ENCODE data around the gene DLGAP1. TPM values are rescaled to one million over a fixed set of nuclear protein-coding genes. Genes with fewer than 3 reads are reported as not detected.

DLGAP1 gene
- polyA plus RNA-seq, 1 of the 3 experiments (the other 2 are of a cell fraction) = not detected

DNA sequence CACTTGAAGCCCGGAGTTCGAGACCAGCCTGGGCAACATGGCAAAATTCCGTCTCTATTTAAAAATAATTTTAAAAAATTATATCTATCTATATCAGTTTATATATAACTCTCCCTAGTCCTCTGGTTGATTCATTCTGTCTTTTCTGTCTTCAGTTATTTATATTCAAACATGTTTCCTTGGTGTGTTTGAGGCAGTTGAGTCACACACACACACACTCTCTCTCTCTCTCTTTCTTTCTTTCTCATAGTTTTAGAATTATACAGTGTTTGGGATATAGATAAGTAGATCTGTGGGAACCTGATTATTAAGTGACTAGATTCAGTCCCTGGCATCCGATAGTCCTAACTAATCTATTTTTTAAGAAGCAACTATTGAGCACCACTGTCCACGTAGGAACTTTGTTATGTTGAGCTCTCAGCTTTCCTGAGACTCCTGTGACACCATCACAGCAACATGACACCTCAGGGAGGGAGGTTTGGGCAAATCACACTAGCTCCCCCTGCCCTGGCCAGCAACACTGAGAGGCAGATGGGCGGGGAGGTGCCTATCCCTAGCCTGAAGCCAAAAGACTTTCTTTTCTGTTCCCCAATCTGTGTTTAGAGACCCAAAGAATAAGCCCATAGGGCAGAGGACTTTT is 482.7 kb downstream of the DLGAP1 start (continued):
- TF ChIP-seq, protein P1, sequence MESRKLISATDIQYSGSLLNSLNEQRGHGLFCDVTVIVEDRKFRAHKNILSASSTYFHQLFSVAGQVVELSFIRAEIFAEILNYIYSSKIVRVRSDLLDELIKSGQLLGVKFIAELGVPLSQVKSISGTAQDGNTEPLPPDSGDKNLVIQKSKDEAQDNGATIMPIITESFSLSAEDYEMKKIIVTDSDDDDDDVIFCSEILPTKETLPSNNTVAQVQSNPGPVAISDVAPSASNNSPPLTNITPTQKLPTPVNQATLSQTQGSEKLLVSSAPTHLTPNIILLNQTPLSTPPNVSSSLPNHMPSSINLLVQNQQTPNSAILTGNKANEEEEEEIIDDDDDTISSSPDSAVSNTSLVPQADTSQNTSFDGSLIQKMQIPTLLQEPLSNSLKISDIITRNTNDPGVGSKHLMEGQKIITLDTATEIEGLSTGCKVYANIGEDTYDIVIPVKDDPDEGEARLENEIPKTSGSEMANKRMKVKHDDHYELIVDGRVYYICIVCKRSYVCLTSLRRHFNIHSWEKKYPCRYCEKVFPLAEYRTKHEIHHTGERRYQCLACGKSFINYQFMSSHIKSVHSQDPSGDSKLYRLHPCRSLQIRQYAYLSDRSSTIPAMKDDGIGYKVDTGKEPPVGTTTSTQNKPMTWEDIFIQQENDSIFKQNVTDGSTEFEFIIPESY (IDR thresholded peaks at IDR 0.05; ENCODE audit: borderline replicate concordance, low read depth) = no peak
- TF ChIP-seq ELF1 (IDR thresholded peaks at IDR 0.05) (no peak), MEF2A (IDR thresholded peaks at IDR 0.05; ENCODE audit: borderline replicate concordance, low read depth) (no peak), POLR2AphosphoS5 (IDR thresholded peaks at IDR 0.05; ENCODE audit: low read depth, low read length) (no peak), TEAD4 (IDR thresholded peaks at IDR 0.05; ENCODE audit: borderline replicate concordance, insufficient read depth) (no peak)

DNA sequence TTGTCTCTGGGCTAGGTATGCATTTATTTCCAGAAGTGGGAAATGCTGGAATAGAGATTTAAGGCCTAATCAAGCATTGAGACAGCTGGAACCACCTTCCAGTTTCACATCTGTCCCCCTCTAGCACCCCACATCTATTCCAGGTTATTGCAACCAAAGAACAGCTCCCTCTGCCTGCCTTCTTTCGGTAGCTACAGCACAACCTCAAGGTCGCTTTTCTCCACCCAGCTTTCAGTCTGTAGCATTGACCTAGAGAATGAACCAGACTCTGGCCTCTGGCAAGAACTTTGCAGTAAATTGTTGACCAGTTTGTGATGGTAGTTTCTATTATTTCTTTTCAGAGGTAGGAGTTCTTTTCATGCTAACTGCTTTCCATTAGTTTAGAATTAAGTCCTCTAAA is 484.2 kb downstream of the DLGAP1 start:
- no peaks in the 10 kb centered on the region for H3K36me3 ChIP-seq (replicated peaks in 1 of 2; ENCODE audit: control insufficient read depth in 1 of 2, insufficient read depth in 2 of 2, low read length in 1 of 2)
- no peak overlapping the region for H3K27ac ChIP-seq (ENCODE audit: low read depth in 2 of 2, low read length in 1 of 2)
- TF ChIP-seq, protein P2, sequence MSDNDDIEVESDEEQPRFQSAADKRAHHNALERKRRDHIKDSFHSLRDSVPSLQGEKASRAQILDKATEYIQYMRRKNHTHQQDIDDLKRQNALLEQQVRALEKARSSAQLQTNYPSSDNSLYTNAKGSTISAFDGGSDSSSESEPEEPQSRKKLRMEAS (IDR thresholded peaks at IDR 0.05; ENCODE audit: low read depth) = no peak
- TF ChIP-seq, protein P3, sequence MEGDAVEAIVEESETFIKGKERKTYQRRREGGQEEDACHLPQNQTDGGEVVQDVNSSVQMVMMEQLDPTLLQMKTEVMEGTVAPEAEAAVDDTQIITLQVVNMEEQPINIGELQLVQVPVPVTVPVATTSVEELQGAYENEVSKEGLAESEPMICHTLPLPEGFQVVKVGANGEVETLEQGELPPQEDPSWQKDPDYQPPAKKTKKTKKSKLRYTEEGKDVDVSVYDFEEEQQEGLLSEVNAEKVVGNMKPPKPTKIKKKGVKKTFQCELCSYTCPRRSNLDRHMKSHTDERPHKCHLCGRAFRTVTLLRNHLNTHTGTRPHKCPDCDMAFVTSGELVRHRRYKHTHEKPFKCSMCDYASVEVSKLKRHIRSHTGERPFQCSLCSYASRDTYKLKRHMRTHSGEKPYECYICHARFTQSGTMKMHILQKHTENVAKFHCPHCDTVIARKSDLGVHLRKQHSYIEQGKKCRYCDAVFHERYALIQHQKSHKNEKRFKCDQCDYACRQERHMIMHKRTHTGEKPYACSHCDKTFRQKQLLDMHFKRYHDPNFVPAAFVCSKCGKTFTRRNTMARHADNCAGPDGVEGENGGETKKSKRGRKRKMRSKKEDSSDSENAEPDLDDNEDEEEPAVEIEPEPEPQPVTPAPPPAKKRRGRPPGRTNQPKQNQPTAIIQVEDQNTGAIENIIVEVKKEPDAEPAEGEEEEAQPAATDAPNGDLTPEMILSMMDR (IDR thresholded peaks at IDR 0.05) = no peak
- no peak for TF ChIP-seq TCF12 (IDR thresholded peaks at IDR 0.05)
- TF ChIP-seq SMC3 (IDR thresholded peaks at IDR 0.05; ENCODE audit: low read depth, low read length) = no peak
- TF ChIP-seq GATA2 (CRISPR knock-in tag; IDR thresholded peaks at IDR 0.05) = no peak
- TF ChIP-seq RAD21 (IDR thresholded peaks at IDR 0.05; ENCODE audit: low read length) = no peak
- TF ChIP-seq GABPA (IDR thresholded peaks at IDR 0.05; ENCODE audit: low read depth) = no peak
- TF ChIP-seq, protein P4, sequence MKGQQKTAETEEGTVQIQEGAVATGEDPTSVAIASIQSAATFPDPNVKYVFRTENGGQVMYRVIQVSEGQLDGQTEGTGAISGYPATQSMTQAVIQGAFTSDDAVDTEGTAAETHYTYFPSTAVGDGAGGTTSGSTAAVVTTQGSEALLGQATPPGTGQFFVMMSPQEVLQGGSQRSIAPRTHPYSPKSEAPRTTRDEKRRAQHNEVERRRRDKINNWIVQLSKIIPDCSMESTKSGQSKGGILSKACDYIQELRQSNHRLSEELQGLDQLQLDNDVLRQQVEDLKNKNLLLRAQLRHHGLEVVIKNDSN (IDR thresholded peaks at IDR 0.05; ENCODE audit: borderline replicate concordance, low read depth) = no peak
- TF ChIP-seq CHD2 (IDR thresholded peaks at IDR 0.05; ENCODE audit: low read length, partially characterized antibody) = no peak
- TF ChIP-seq RXRA (IDR thresholded peaks at IDR 0.05; ENCODE audit: borderline replicate concordance, low read depth) = no peak
- no peak for TF ChIP-seq JUND (IDR thresholded peaks at IDR 0.05)
- no peak for TF ChIP-seq EP300 (IDR thresholded peaks at IDR 0.05; ENCODE audit: borderline replicate concordance in 1 of 2, low read depth in 1 of 2, low read length in 1 of 2)
- no peak for TF ChIP-seq RCOR1 (IDR thresholded peaks at IDR 0.05; ENCODE audit: low read length)
- TF ChIP-seq FOXJ3 (CRISPR knock-in tag; IDR thresholded peaks at IDR 0.05) = no peak
- TF ChIP-seq RFX5 (IDR thresholded peaks at IDR 0.05; ENCODE audit: low read length) = no peak
- no peaks in the 10 kb centered on the region for H3F3A ChIP-seq (replicated peaks; ENCODE audit: insufficient read depth)
- H3K79me2 ChIP-seq (ENCODE audit: insufficient read depth) = no peaks in the 10 kb centered on the region
- no peak overlapping the region for H3K4me3 ChIP-seq (ENCODE audit: low read depth in 2 of 2, low read length in 1 of 2)
- 6% methylated on average over 2 of the region's 2 CpGs for WGBS (ENCODE audit: low lambda C conversion rate)
- no peak for DNase-seq
- no peaks in the 10 kb centered on the region for H4K20me1 ChIP-seq (ENCODE audit: insufficient read depth)
- no peak overlapping the region for H3K4me2 ChIP-seq
- H3K9ac ChIP-seq = no peak overlapping the region
- H2AFZ ChIP-seq (ENCODE audit: low read depth) = no peak overlapping the region
- no peaks in the 10 kb centered on the region for H3K9me2 ChIP-seq
- peaks cover 0 to 11% of the 10 kb centered on the region in 2 experiments; a peak in 1 of 4 replicates for H3K4me1 ChIP-seq (ENCODE audit: control insufficient read depth in 1 of 2, insufficient read depth in 2 of 2, low read depth in 1 of 2, low read length in 1 of 2)
- POLR2A ChIA-PET = no interaction called here
- CTCF ChIA-PET = interaction anchor here (0.9 kb wide), 1 partner anchor 24 kb away, joined by 5 read pairs; no protein-coding TSS in a partner anchor
- H3K9me3 ChIP-seq = no peaks in the 10 kb centered on the region
- H3K27me3 ChIP-seq (ENCODE audit: insufficient read depth) = no peaks in the 10 kb centered on the region; the same call in 1 of the 2 replicates
